Fibroblast of lung (primary cell): ENCODE measurements around the gene CA4. TPM values are rescaled to one million over a fixed set of nuclear protein-coding genes. Genes with fewer than 3 reads are reported as not detected.

Experiments used
- DNase-seq, 2 donors: peaks; one replicate each; pipeline versions ENCODE4 v3.0.0 to v3.0.0-alpha.2; 2010; ENCODE audit warnings: low read depth in 2 of 2
- H2AFZ ChIP-seq: 2 replicates; pipeline ENCODE4 v1.5.1; 2012; ENCODE audit warnings: low read length, control low read depth, inconsistent platforms
- H3K27ac ChIP-seq: 2 replicates; pipeline ENCODE4 v1.5.1; 2011; ENCODE audit warnings: low read length, control low read depth; ENCODE audit not compliant: insufficient read depth
- H3K27me3 ChIP-seq: 2 replicates; pipeline ENCODE4 v1.5.1; 2011; ENCODE audit warnings: mild to moderate bottlenecking, low read length; ENCODE audit not compliant: control insufficient read depth, insufficient read depth
- H3K36me3 ChIP-seq: 2 replicates; pipeline ENCODE4 v1.5.1; 2011; ENCODE audit warnings: low read length; ENCODE audit not compliant: control insufficient read depth, insufficient read depth
- H3K4me1 ChIP-seq: 2 replicates; pipeline ENCODE4 v1.5.1; 2011; ENCODE audit warnings: low read length; ENCODE audit not compliant: control insufficient read depth, insufficient read depth; ENCODE audit errors: extremely low read depth
- H3K4me2 ChIP-seq: 2 replicates; pipeline ENCODE4 v1.5.1; 2011; ENCODE audit warnings: low read length, control low read depth; ENCODE audit not compliant: insufficient read depth; ENCODE audit errors: extremely low read depth
- H3K4me3 ChIP-seq, 4 experiments: fragments of 200-600 bp in 1 of 4; sonication (generic) in 1 of 4; replicated peaks in 1 of 4; 2 replicates each; pipeline ENCODE4 v1.5.1; 2011 to 2016; ENCODE audit warnings: low read length in 4 of 4, low read depth in 3 of 4, mild to moderate bottlenecking in 3 of 4, control low read depth in 2 of 4, inconsistent platforms in 1 of 4, mixed read lengths in 1 of 4; ENCODE audit not compliant: insufficient read depth in 1 of 4; ENCODE audit errors: control extremely low read depth in 1 of 4
- H3K79me2 ChIP-seq: 2 replicates; pipeline ENCODE4 v1.5.1; 2012; ENCODE audit warnings: mild to moderate bottlenecking, low read length, inconsistent platforms; ENCODE audit not compliant: control insufficient read depth, insufficient read depth
- H3K9ac ChIP-seq: 2 replicates; pipeline ENCODE4 v1.5.1; 2011; ENCODE audit warnings: mild to moderate bottlenecking, low read length, control low read depth; ENCODE audit not compliant: insufficient read depth
- H3K9me3 ChIP-seq: 2 replicates; pipeline ENCODE4 v1.5.1; 2012; ENCODE audit warnings: low read depth, low read length; ENCODE audit not compliant: control insufficient read depth, insufficient read depth
- H4K20me1 ChIP-seq: 2 replicates; pipeline ENCODE4 v1.5.1; 2011; ENCODE audit warnings: low read length; ENCODE audit not compliant: control insufficient read depth, insufficient read depth; ENCODE audit errors: extremely low read depth
- CTCF ChIP-seq, 2 donors: IDR thresholded peaks in 1 of 2; conservative IDR thresholded peaks in 1 of 2; 1 replicate in 1 of 2; 2 replicates in 1 of 2; pipeline ENCODE4 v1.5.1; 2011 to 2012; ENCODE audit warnings: low read length in 2 of 2, control low read depth in 1 of 2, inconsistent platforms in 1 of 2, low read depth in 1 of 2, mild to moderate bottlenecking in 1 of 2
- EZH2 ChIP-seq: IDR thresholded peaks from 2 replicates; pipeline ENCODE4 v1.5.1; 2012; ENCODE audit warnings: low read length, control low read depth, mild to moderate bottlenecking; ENCODE audit errors: missing control alignments
- polyA plus RNA-seq, 2 donors: library from polyadenylated mRNA; depleted of rRNA in 1 of 2; stranded (reverse) in 1 of 2; unstranded in 1 of 2; fragments of >200 nt; gene quantifications; 2 replicates each; pipeline ENCODE4 v1.2.1, GENCODE V29; 2011 to 2012; ENCODE audit warnings: missing spikeins in 1 of 2
- total RNA-seq: library from RNA; depleted of rRNA; stranded (reverse); fragments of >200 nt; gene quantifications from 2 replicates; pipeline ENCODE4 v1.2.1, GENCODE V29; 2014

CA4 gene
- total and polyA plus RNA-seq, 2 donors (not counting 1 experiment from before 2014, with no cell fraction given), result not detected

- no peak overlapping the region for H3K27ac ChIP-seq
- peaks cover 7% of the 10 kb centered on the region for H3K27me3 ChIP-seq
- no peaks in the 10 kb centered on the region for H3K79me2 ChIP-seq
- H3K4me1 ChIP-seq, result no peaks in the 10 kb centered on the region
- H3K4me2 ChIP-seq, result no peak overlapping the region
- H3K4me3 ChIP-seq, result no peak overlapping the region
- no peaks in the 10 kb centered on the region for H4K20me1 ChIP-seq
- no peak for DNase-seq
- no peak for TF ChIP-seq CTCF (conservative IDR thresholded peaks at IDR 0.05 in 1 of 2, IDR thresholded peaks at IDR 0.05 in 1 of 2; ENCODE audit: low read depth in 1 of 2, low read length in 2 of 2)
- no peak overlapping the region for H2AFZ ChIP-seq
- H3K9ac ChIP-seq, result no peak overlapping the region
- H3K36me3 ChIP-seq, result no peaks in the 10 kb centered on the region
- H3K9me3 ChIP-seq, result no peaks in the 10 kb centered on the region
Measured at GRCh38 chr17:60163108-60163784, 13.5 kb downstream of the CA4 start.

DNA sequence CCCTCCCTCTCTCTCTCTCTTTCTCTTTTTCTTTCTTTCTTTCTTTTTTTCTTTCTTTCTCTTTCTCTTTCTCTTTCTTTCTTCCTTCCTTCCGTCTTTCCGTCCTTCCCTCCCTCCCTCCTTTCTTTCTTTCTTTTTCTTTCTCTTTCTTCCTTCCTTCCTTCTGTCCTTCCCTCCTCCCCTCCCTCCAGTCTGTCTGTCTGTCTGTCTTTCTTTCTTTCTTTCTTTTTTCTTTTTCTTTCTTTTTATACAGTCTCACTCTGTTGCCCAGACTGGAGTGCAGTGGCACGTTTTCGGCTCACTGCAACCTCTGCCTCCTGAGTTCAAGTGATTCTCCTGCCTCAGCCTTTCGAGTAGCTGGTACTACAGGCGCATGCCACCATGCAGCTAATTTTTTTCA, 14.4 kb downstream of the CA4 start:
- Histone ChIP-seq H3K4me3 (no peak overlapping the region), H2AFZ (no peak overlapping the region), H3K9ac (no peak overlapping the region), H3K79me2 (no peaks in the 10 kb centered on the region), H3K4me1 (no peaks in the 10 kb centered on the region), H3K9me3 (no peaks in the 10 kb centered on the region), H3K27me3 (peaks cover under 1% of the 10 kb centered on the region), H3K36me3 (no peaks in the 10 kb centered on the region), H3K27ac (no peak overlapping the region), H3K4me2 (no peak overlapping the region), H4K20me1 (no peaks in the 10 kb centered on the region)
- no peak for DNase-seq
- no peak for TF ChIP-seq CTCF (conservative IDR thresholded peaks at IDR 0.05 in 1 of 2, IDR thresholded peaks at IDR 0.05 in 1 of 2; ENCODE audit: low read depth in 1 of 2, low read length in 2 of 2)
- no peak for TF ChIP-seq EZH2

DNA sequence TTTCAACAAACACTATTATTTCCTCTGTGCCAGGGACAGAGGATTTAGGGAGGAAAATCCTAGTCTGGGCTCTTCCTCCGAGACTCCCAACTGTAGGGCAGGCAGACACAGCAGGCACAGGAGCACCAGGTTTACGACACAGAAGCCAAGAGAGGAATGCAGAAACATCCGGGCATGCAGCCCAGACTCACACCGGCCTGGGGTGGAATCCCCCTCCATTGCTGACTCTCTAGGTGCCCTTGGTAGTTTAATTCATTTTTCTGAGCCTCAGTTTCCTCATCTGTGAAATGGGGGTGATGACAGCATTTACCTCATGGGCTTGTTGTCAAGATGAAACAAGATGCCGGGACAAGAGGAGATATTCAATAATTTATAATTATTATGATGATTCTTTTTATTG, 14.9 kb downstream of the CA4 start:
- Histone ChIP-seq H3K9me3 (no peaks in the 10 kb centered on the region), H3K4me3 (no peak overlapping the region), H4K20me1 (no peaks in the 10 kb centered on the region), H2AFZ (no peak overlapping the region), H3K79me2 (no peaks in the 10 kb centered on the region), H3K4me2 (no peak overlapping the region), H3K27ac (no peak overlapping the region), H3K36me3 (no peaks in the 10 kb centered on the region), H3K9ac (no peak overlapping the region), H3K4me1 (no peaks in the 10 kb centered on the region), H3K27me3 (no peaks in the 10 kb centered on the region)
- TF ChIP-seq EZH2, result no peak
- no peak for TF ChIP-seq CTCF (conservative IDR thresholded peaks at IDR 0.05 in 1 of 2, IDR thresholded peaks at IDR 0.05 in 1 of 2; ENCODE audit: low read depth in 1 of 2, low read length in 2 of 2)
- no peak for DNase-seq
